HEK293 (cell line): ENCODE results near the gene CD84.

Experiments
- CTCF ChIA-PET: fragments of 350-600 bp; formaldehyde crosslinking; extraction: SDS; loops from one replicate; lab custom pipeline; 2021; ENCODE audit warnings: antibody characterized with exemption; lab: Yijun Ruan, JAX
- POLR2A ChIA-PET: fragments of 300-600 bp; formaldehyde crosslinking; extraction: SDS; loops from one replicate; lab custom pipeline; 2020; ENCODE audit warnings: antibody characterized with exemption, inconsistent platforms; lab: Yijun Ruan, JAX
- H3K27ac ChIP-seq: fragments of 200-500 bp; sonication (Bioruptor generic); 2 replicates; pipeline ENCODE4 v1.5.1; 2014; ENCODE audit warnings: low read depth, low read length, control low read depth, inconsistent platforms; ENCODE audit errors: extremely low read depth
- H3K36me3 ChIP-seq, 2 experiments: fragments of 200-500 bp in 1 of 2; sonication (Bioruptor generic) in 1 of 2; 1 replicate in 1 of 2; 2 replicates in 1 of 2; pipeline ENCODE4 v1.5.1; 2014 to 2017; ENCODE audit warnings: inconsistent platforms in 2 of 2, low read length in 2 of 2; ENCODE audit not compliant: control insufficient read depth in 2 of 2, insufficient read depth in 1 of 2
- H3K4me1 ChIP-seq: fragments of 200-500 bp; sonication (Bioruptor generic); 2 replicates; pipeline ENCODE4 v1.5.1; 2014; ENCODE audit warnings: mild to moderate bottlenecking, low read length, inconsistent platforms; ENCODE audit not compliant: control insufficient read depth, insufficient read depth
- H3K4me3 ChIP-seq: 2 replicates; pipeline ENCODE4 v1.5.1; 2011; ENCODE audit warnings: low read depth, mild to moderate bottlenecking, control low read depth, low read length, moderate library complexity
- H3K9me3 ChIP-seq: fragments of 200-500 bp; sonication (Bioruptor generic); 2 replicates; pipeline ENCODE4 v1.5.1; 2014; ENCODE audit warnings: low read depth, low read length, inconsistent platforms; ENCODE audit not compliant: control insufficient read depth, insufficient read depth
- GLI4 ChIP-seq: fragments of 450-650 bp; formaldehyde crosslinking; IDR thresholded peaks from 2 replicates; pipeline ENCODE4 v1.5.1; 2016; ENCODE audit warnings: missing biosample characterization, missing genetic modification characterization
- GLIS1 ChIP-seq: fragments of 450-650 bp; formaldehyde crosslinking; IDR thresholded peaks from 2 replicates; pipeline ENCODE4 v1.5.1; 2016; ENCODE audit warnings: missing biosample characterization, missing genetic modification characterization
- HOXC10 ChIP-seq: sonication (generic); formaldehyde crosslinking; IDR thresholded peaks from 2 replicates; pipeline ENCODE4 v1.8.1; 2023; ENCODE audit warnings: mild to moderate bottlenecking, missing genetic modification reagents
- KLF10 ChIP-seq: fragments of 450-650 bp; IDR thresholded peaks from 2 replicates; pipeline ENCODE4 v1.5.1; 2018; ENCODE audit warnings: missing biosample characterization, mild to moderate bottlenecking, missing genetic modification characterization
- PRDM1 ChIP-seq: fragments of 450-650 bp; formaldehyde crosslinking; IDR thresholded peaks from 2 replicates; pipeline ENCODE4; 2016; ENCODE audit warnings: missing biosample characterization, missing genetic modification characterization
- REPIN1 ChIP-seq: fragments of 450-650 bp; formaldehyde crosslinking; IDR thresholded peaks from 2 replicates; pipeline ENCODE4 v1.5.1; 2017; ENCODE audit warnings: missing biosample characterization, missing genetic modification characterization, low read depth
- SCRT1 ChIP-seq: fragments of 450-650 bp; formaldehyde crosslinking; IDR thresholded peaks from 2 replicates; pipeline ENCODE4 v1.5.1; 2016; ENCODE audit warnings: missing biosample characterization, missing genetic modification characterization, borderline replicate concordance
- SETDB1 ChIP-seq: IDR thresholded peaks from one replicate; pipeline ENCODE4 v1.6.1; 2017; ENCODE audit warnings: mild to moderate bottlenecking, low read length, moderate library complexity, mixed read lengths; ENCODE audit not compliant: insufficient read length
- SP2 ChIP-seq: fragments of 450-650 bp; formaldehyde crosslinking; IDR thresholded peaks from 2 replicates; pipeline ENCODE4 v1.5.1; 2016; ENCODE audit warnings: missing biosample characterization, missing genetic modification characterization
- SP3 ChIP-seq: fragments of 450-650 bp; formaldehyde crosslinking; IDR thresholded peaks from 2 replicates; pipeline ENCODE4 v1.5.1; 2016; ENCODE audit warnings: missing biosample characterization, missing genetic modification characterization
- WT1 ChIP-seq: fragments of 450-650 bp; formaldehyde crosslinking; IDR thresholded peaks from 2 replicates; pipeline ENCODE4 v1.5.1; 2016; ENCODE audit warnings: missing biosample characterization, missing genetic modification characterization
- ZBTB11 ChIP-seq: fragments of 450-650 bp; formaldehyde crosslinking; conservative IDR thresholded peaks from 2 replicates; pipeline ENCODE4 v1.5.1; 2016; ENCODE audit warnings: low read depth, missing biosample characterization, missing genetic modification characterization
- ZBTB48 ChIP-seq: fragments of 450-650 bp; formaldehyde crosslinking; IDR thresholded peaks from 2 replicates; pipeline ENCODE4 v1.5.1; 2016; ENCODE audit warnings: missing biosample characterization, missing genetic modification characterization
- ZFP37 ChIP-seq: fragments of 450-650 bp; formaldehyde crosslinking; IDR thresholded peaks from 2 replicates; pipeline ENCODE4 v1.5.1; 2016; ENCODE audit warnings: missing biosample characterization, missing genetic modification characterization
- ZNF19 ChIP-seq: fragments of 450-650 bp; formaldehyde crosslinking; IDR thresholded peaks from 2 replicates; pipeline ENCODE4; 2016; ENCODE audit warnings: missing biosample characterization, missing genetic modification characterization, low read depth
- ZNF571 ChIP-seq: fragments of 450-650 bp; formaldehyde crosslinking; IDR thresholded peaks from 2 replicates; pipeline ENCODE4 v1.5.0; 2017; ENCODE audit warnings: missing biosample characterization, missing genetic modification characterization
- ZNF580 ChIP-seq: fragments of 450-650 bp; formaldehyde crosslinking; IDR thresholded peaks from 2 replicates; pipeline ENCODE4 v1.5.1; 2016; ENCODE audit warnings: missing biosample characterization, missing genetic modification characterization
- ZNF596 ChIP-seq: fragments of 450-650 bp; IDR thresholded peaks from 2 replicates; pipeline ENCODE4 v1.5.0; 2018; ENCODE audit warnings: missing biosample characterization, mild to moderate bottlenecking, missing genetic modification characterization, moderate library complexity
- ZNF600 ChIP-seq: fragments of 450-650 bp; formaldehyde crosslinking; IDR thresholded peaks from 2 replicates; pipeline ENCODE4 v1.5.1; 2016; ENCODE audit warnings: missing biosample characterization, missing genetic modification characterization
- ZNF645 ChIP-seq: fragments of 450-650 bp; formaldehyde crosslinking; IDR thresholded peaks from 2 replicates; pipeline ENCODE4; 2016; ENCODE audit warnings: missing biosample characterization, missing genetic modification characterization
- ZNF777 ChIP-seq: fragments of 450-650 bp; formaldehyde crosslinking; IDR thresholded peaks from 2 replicates; pipeline ENCODE4 v1.5.1; 2017; ENCODE audit warnings: missing biosample characterization, missing genetic modification characterization, borderline replicate concordance
- ZNF791 ChIP-seq: fragments of 450-650 bp; formaldehyde crosslinking; IDR thresholded peaks from 2 replicates; pipeline ENCODE4 v1.5.1; 2016; ENCODE audit warnings: missing biosample characterization, missing genetic modification characterization
- ZNF837 ChIP-seq: fragments of 450-650 bp; formaldehyde crosslinking; IDR thresholded peaks from 2 replicates; pipeline ENCODE4 v1.5.1; 2016; ENCODE audit warnings: missing biosample characterization, missing genetic modification characterization
- ZSCAN4 ChIP-seq: fragments of 450-650 bp; formaldehyde crosslinking; IDR thresholded peaks from 2 replicates; pipeline ENCODE4 v1.5.1; 2017; ENCODE audit warnings: missing biosample characterization, missing genetic modification characterization
- ZXDB ChIP-seq: fragments of 450-650 bp; formaldehyde crosslinking; IDR thresholded peaks from 2 replicates; pipeline ENCODE4 v1.5.1; 2016; ENCODE audit warnings: missing biosample characterization, missing genetic modification characterization

The CD84 gene

GRCh38 chr1:160621633-160622413 lies 42.5 kb upstream of the CD84 start:
- ChIA-PET POLR2A (interaction anchor here (0.5 kb wide), 1 partner anchor 390 kb away, joined by 3 read pairs; no protein-coding TSS in a partner anchor), CTCF (interaction anchor here (0.6 kb wide), 2 partner anchors 58 to 682 kb away, joined by 3 read pairs; no protein-coding TSS in a partner anchor)
- H3K4me1 ChIP-seq, result no peaks in the 10 kb centered on the region
- no peaks in the 10 kb centered on the region for H3K9me3 ChIP-seq
- no peak overlapping the region for H3K4me3 ChIP-seq
- no peak overlapping the region for H3K27ac ChIP-seq
- peak; percentile 35; the same call in 1 of the 2 replicates for TF ChIP-seq ZSCAN4
- TF ChIP-seq ZNF837 (tag by site-specific recombination), result no peak
- TF ChIP-seq SETDB1, result no peak
- no peaks in the 10 kb centered on the region for H3K36me3 ChIP-seq

- no peaks in the 10 kb centered on the region for H3K9me3 ChIP-seq
- H3K4me3 ChIP-seq, result no peak overlapping the region
- H3K36me3 ChIP-seq, result no peaks in the 10 kb centered on the region
- CTCF ChIA-PET, result interaction anchor here (0.8 to 3.4 kb wide), 3 partner anchors 9 to 266 kb away, joined by 3 to 22 read pairs (median 4); no protein-coding TSS in a partner anchor
- H3K4me1 ChIP-seq, result no peaks in the 10 kb centered on the region
- POLR2A ChIA-PET, result no interaction called here
- TF ChIP-seq PRDM1 (tag by site-specific recombination) (no peak), WT1 (tag by site-specific recombination) (no peak), SP3 (tag by site-specific recombination) (no peak), ZNF600 (tag by site-specific recombination) (no peak), ZNF571 (tag by site-specific recombination) (no peak), KLF10 (tag by site-specific recombination) (no peak), ZNF19 (tag by site-specific recombination) (no peak), ZFP37 (tag by site-specific recombination) (no peak), ZNF645 (tag by site-specific recombination) (no peak), HOXC10 (CRISPR knock-in tag) (no peak)
- H3K27ac ChIP-seq, result no peak overlapping the region
Observed at GRCh38 chr1:160620942-160621632, 41.8 kb upstream of the CD84 start.

GRCh38 chr1:160619742-160620277 lies 40.5 kb upstream of the CD84 start:
- Histone ChIP-seq H3K27ac (no peak overlapping the region), H3K36me3 (no peaks in the 10 kb centered on the region), H3K4me3 (no peak overlapping the region), H3K4me1 (no peaks in the 10 kb centered on the region), H3K9me3 (no peaks in the 10 kb centered on the region)
- ChIA-PET POLR2A (no interaction called here), CTCF (interaction anchor here (0.6 to 3.4 kb wide), 11 partner anchors 8 to 519 kb away, joined by 3 to 22 read pairs (median 4); no protein-coding TSS in a partner anchor)
- TF ChIP-seq ZNF791 (tag by site-specific recombination) (no peak), ZBTB48 (no peak), SCRT1 (tag by site-specific recombination) (no peak), ZNF777 (tag by site-specific recombination) (no peak), ZBTB11 (tag by site-specific recombination) (no peak), ZXDB (tag by site-specific recombination) (no peak), ZNF596 (tag by site-specific recombination) (no peak), ZNF580 (tag by site-specific recombination) (no peak), SP3 (tag by site-specific recombination) (no peak), GLIS1 (no peak), SP2 (tag by site-specific recombination) (no peak), GLI4 (no peak), REPIN1 (no peak)
